GM12878 (cell line): ENCODE measurements around the gene MRTFB. TPM values are rescaled to one million over a fixed set of nuclear protein-coding genes. Genes with fewer than 3 reads are reported as not detected.
A peak's percentile ranks its signal among the peaks of the same experiment; 100 is the strongest.

Experiments used
- ATAC-seq: fragments of 200-7000 bp; cut with Tn5 transposase; 3 replicates; pipeline ENCODE4 v1.9.1; 2020; ENCODE audit warnings: mild to moderate bottlenecking, moderate library complexity
- BruUV-seq: library from RNA; stranded (reverse); fragments of 400-500 nt; replicated peaks from 2 replicates; lab custom pipeline; 2021; lab: Mats Ljungman, UMichigan
- CTCF ChIA-PET: fragments of 300-600 bp; sonication (Branson Sonifier 250); formaldehyde crosslinking; extraction: SDS; loops from one replicate; lab custom pipeline; 2021; ENCODE audit warnings: inconsistent platforms; lab: Yijun Ruan, JAX
- POLR2A ChIA-PET: fragments of 350-600 bp; formaldehyde crosslinking; extraction: SDS; loops from one replicate; lab custom pipeline; 2021; ENCODE audit warnings: inconsistent platforms; lab: Charles Lee
- RAD21 ChIA-PET: fragments of 300-600 bp; sonication (Branson Sonifier 250); formaldehyde crosslinking; loops from one replicate; lab custom pipeline; 2023; ENCODE audit warnings: antibody characterized with exemption; ENCODE audit not compliant: unreplicated experiment; lab: Charles Lee
- SMC1A ChIA-PET: fragments of 300-600 bp; sonication (Branson Sonifier 250); formaldehyde crosslinking; loops from one replicate; lab custom pipeline; 2023; ENCODE audit not compliant: unreplicated experiment, uncharacterized antibody; lab: Charles Lee
- DNase-seq: peaks from one replicate; pipeline ENCODE4 v3.0.0-alpha.2; 2011; ENCODE audit warnings: low read depth, low spot score
- FAIRE-seq: peaks from 3 replicates; lab custom pipeline; 2011; peaks lifted over from hg19 to GRCh38; lab: Jason Lieb, UNC
- H2AFZ ChIP-seq: 2 replicates; pipeline ENCODE4 v1.6.0; 2011; ENCODE audit warnings: low read depth, low read length, control low read depth; ENCODE audit not compliant: control insufficient read depth
- H3K27ac ChIP-seq: 2 replicates; pipeline ENCODE4 v1.5.1; 2011; ENCODE audit warnings: control low read depth; ENCODE audit not compliant: control insufficient read depth, insufficient read depth
- H3K27me3 ChIP-seq, 2 experiments: replicated peaks in 1 of 2; 2 replicates each; pipeline versions ENCODE4 v1.6.0 to v1.6.1; 2011; ENCODE audit warnings: low read length in 1 of 2; ENCODE audit not compliant: control insufficient read depth in 2 of 2, insufficient read depth in 2 of 2
- H3K36me3 ChIP-seq, 2 experiments: 2 replicates each; pipeline ENCODE4 v1.5.1; 2011; ENCODE audit warnings: low read length in 1 of 2; ENCODE audit not compliant: control insufficient read depth in 2 of 2, insufficient read depth in 2 of 2
- H3K4me1 ChIP-seq: 2 replicates; pipeline ENCODE4 v1.6.1; 2011; ENCODE audit warnings: mild to moderate bottlenecking, low read length, moderate library complexity, mixed read lengths; ENCODE audit not compliant: control insufficient read depth, insufficient read depth
- H3K4me2 ChIP-seq: 2 replicates; pipeline ENCODE4 v1.6.0; 2011; ENCODE audit warnings: control low read depth; ENCODE audit not compliant: control insufficient read depth, insufficient read depth
- H3K4me3 ChIP-seq: fragments of 200-600 bp; sonication (generic); 2 replicates; pipeline ENCODE4 v1.5.1; 2016
- H3K79me2 ChIP-seq: 2 replicates; pipeline ENCODE4 v1.6.0; 2011; ENCODE audit warnings: low read length; ENCODE audit not compliant: control insufficient read depth, insufficient read depth
- H3K9ac ChIP-seq: 2 replicates; pipeline ENCODE4 v1.8.0; 2011; ENCODE audit warnings: low read length, control low read depth, mixed read lengths; ENCODE audit not compliant: control insufficient read depth, insufficient read depth
- H3K9me3 ChIP-seq: replicated peaks from 3 replicates; pipeline ENCODE4 v1.5.1; 2011; ENCODE audit warnings: mild to moderate bottlenecking, low read length; ENCODE audit not compliant: control insufficient read depth, insufficient read depth
- H4K20me1 ChIP-seq: 2 replicates; pipeline ENCODE4 v1.6.0; 2011; ENCODE audit not compliant: control insufficient read depth, insufficient read depth
- ELK1 ChIP-seq: IDR thresholded peaks from 2 replicates; pipeline ENCODE4 v1.6.1; 2012; ENCODE audit warnings: low read depth, low read length, improper control_type of control experiment
- GABPA ChIP-seq: IDR thresholded peaks from 2 replicates; pipeline ENCODE4 v1.6.1; 2014; ENCODE audit warnings: antibody characterized with exemption, low read depth, mild to moderate bottlenecking, inconsistent platforms
- SPI1 ChIP-seq: IDR thresholded peaks from 2 replicates; pipeline ENCODE4 v1.6.1; 2011; ENCODE audit warnings: low read depth, mild to moderate bottlenecking, low read length, moderate library complexity, borderline replicate concordance; ENCODE audit not compliant: insufficient read depth
- ZNF207 ChIP-seq: fragments of 450-650 bp; IDR thresholded peaks from 2 replicates; pipeline ENCODE4 v1.6.1; 2014; ENCODE audit warnings: antibody characterized with exemption, mild to moderate bottlenecking, borderline replicate concordance
- ZNF622 ChIP-seq: fragments of 450-650 bp; IDR thresholded peaks from 2 replicates; pipeline ENCODE4 v1.6.1; 2017; ENCODE audit warnings: mild to moderate bottlenecking, inconsistent platforms
- in situ Hi-C: fragments of 300-500 bp; cut with MboI; formaldehyde crosslinking; loops from 9 replicates; pipeline ENCODE4 v1.14.3; 2018; ENCODE audit warnings: mixed read lengths
- intact Hi-C: fragments of 100-400 bp; cut with micrococcal nuclease; formaldehyde crosslinking; loops from one replicate; pipeline ENCODE4 v1.14.2; 2022; ENCODE audit not compliant: unreplicated experiment
- polyA plus RNA-seq, 11 experiments: library from polyadenylated mRNA; depleted of rRNA in 4 of 11; unstranded in 6 of 11; stranded (reverse) in 5 of 11; fragments of >200 nt; fragmentation: Nextera tagmentation in 4 of 11; fragmentation: Illumina TruSeq in 1 of 11; extraction: Ambion mirVana in 4 of 11; extraction: Trizol in 1 of 11; gene quantifications; 1 replicate in 1 of 11; 2 replicates in 10 of 11; pipeline versions ENCODE4 v1.2.1 to v1.2.3, GENCODE V29; 2011 to 2016; ENCODE audit warnings: inconsistent platforms in 2 of 11, missing spikeins in 2 of 11, low read depth in 1 of 11
- total RNA-seq, 4 experiments: library from RNA; depleted of rRNA in 3 of 4; stranded (reverse); fragments of >200 nt in 3 of 4; fragmentation: Illumina TruSeq in 1 of 4; extraction: Trizol in 1 of 4; gene quantifications; 2 replicates each; pipeline versions ENCODE4 v1.2.1 to v1.2.3, GENCODE V29; 2013 to 2021
- TF ChIP-seq, protein P1 (sequence below): IDR thresholded peaks from 2 replicates; pipeline ENCODE4 v1.6.1; 2012; ENCODE audit warnings: low read length, inconsistent platforms

The MRTFB gene
- total and polyA plus RNA-seq, 10 of the 15 experiments (the other 5 are each of a cell fraction or from before 2014, with no cell fraction given) = 2.1 to 14.3 (median 8.0) TPM

DNA sequence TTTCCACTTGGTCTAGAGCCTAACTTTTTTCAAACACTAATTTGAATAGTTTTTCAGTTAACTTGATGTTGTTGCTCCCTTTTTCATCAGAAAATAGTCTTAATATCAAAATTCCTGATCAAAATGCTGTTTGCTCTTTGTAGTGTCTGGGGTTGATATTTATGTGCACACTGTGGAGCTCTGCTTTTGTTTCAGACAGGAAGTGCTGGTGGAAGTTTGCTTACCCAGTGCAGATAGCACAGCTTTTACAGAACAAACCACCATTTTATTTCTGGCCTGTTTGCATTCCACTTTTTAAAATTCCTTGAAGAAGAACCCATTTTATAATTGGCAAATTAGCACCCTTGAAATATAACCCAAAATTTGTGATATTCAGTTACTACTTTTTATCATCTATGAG is 125.4 kb downstream of the MRTFB start:
- no peak overlapping the region for H3K27ac ChIP-seq
- FAIRE-seq = no peak
- TF ChIP-seq GABPA = 0 out of 2 replicates have a peak, but pooled peaks have one; percentile 26
- no peak for TF ChIP-seq ZNF207
- 0 out of 2 replicates have a peak, but pooled peaks have one; percentile 26 for TF ChIP-seq SPI1
- TF ChIP-seq, all 136 proteins: peak for 2
- Histone ChIP-seq H2AFZ (peak overlapping the region; percentile 13), H3K27me3 (no peaks in the 10 kb centered on the region), H3K36me3 (no peaks in the 10 kb centered on the region), H3K9me3 (no peaks in the 10 kb centered on the region; the same call in 2 of the 3 replicates), H3K79me2 (no peaks in the 10 kb centered on the region), H4K20me1 (no peaks in the 10 kb centered on the region), H3K4me3 (no peak overlapping the region), H3K9ac (no peak overlapping the region), H3K4me1 (peaks cover 19% of the 10 kb centered on the region), H3K4me2 (no peak overlapping the region)
- intact Hi-C loops (no loop called here), in situ Hi-C loops (no loop called here)
- BruUV-seq = no TSS peak
- DNase-seq (no peak), ATAC-seq (0 out of 3 replicates have a peak, but pooled peaks have one; percentile 37)
- ChIA-PET POLR2A (interaction anchor here (0.5 kb wide), 1 partner anchor 184 kb away, joined by 3 read pairs; no protein-coding TSS in a partner anchor), SMC1A (interaction anchor here (1.1 kb wide), 1 partner anchor 20 kb away, joined by 3 read pairs; no protein-coding TSS in a partner anchor), RAD21 (no interaction called here), CTCF (interaction anchor here (0.7 kb wide), 1 partner anchor 10 kb away, joined by 3 read pairs; no protein-coding TSS in a partner anchor)

DNA sequence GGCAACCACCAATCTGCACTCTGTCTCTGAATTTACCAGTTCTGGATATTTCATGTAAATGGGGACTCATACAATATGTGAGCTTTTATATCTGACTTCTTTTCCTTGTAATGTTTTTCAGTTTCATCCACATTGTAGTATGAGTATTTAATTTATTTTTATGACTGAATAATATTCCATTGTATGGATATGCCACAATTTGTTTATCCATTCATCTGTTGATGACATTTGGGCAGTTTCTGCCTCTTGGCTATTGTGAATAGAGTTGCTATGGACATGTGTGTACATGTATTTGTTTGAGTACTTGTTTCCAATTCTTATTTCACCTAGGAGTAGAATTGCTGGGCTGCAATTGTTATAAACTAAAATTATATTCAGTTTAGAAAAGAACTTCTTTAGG is 126.9 kb downstream of the MRTFB start:
- ATAC-seq (no peak), DNase-seq (no peak), FAIRE-seq (no peak)
- H3K9me3 ChIP-seq = no peaks in the 10 kb centered on the region; the same call in 2 of the 3 replicates
- no peak overlapping the region for H3K4me2 ChIP-seq
- SMC1A ChIA-PET = no interaction called here
- H3K27ac ChIP-seq = no peak overlapping the region
- H3K79me2 ChIP-seq = no peaks in the 10 kb centered on the region
- RAD21 ChIA-PET = no interaction called here
- CTCF ChIA-PET = interaction anchor here (0.5 kb wide), 1 partner anchor 9 kb away, joined by 3 read pairs; no protein-coding TSS in a partner anchor
- peaks cover 14% of the 10 kb centered on the region for H3K4me1 ChIP-seq
- POLR2A ChIA-PET = no interaction called here
- intact Hi-C loops = no loop called here
- in situ Hi-C loops = no loop called here
- no peaks in the 10 kb centered on the region for H3K27me3 ChIP-seq
- H3K36me3 ChIP-seq = no peaks in the 10 kb centered on the region
- TF ChIP-seq, protein P1, sequence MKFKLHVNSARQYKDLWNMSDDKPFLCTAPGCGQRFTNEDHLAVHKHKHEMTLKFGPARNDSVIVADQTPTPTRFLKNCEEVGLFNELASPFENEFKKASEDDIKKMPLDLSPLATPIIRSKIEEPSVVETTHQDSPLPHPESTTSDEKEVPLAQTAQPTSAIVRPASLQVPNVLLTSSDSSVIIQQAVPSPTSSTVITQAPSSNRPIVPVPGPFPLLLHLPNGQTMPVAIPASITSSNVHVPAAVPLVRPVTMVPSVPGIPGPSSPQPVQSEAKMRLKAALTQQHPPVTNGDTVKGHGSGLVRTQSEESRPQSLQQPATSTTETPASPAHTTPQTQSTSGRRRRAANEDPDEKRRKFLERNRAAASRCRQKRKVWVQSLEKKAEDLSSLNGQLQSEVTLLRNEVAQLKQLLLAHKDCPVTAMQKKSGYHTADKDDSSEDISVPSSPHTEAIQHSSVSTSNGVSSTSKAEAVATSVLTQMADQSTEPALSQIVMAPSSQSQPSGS = no peak
- no peak for TF ChIP-seq ELK1
- no peak for TF ChIP-seq ZNF622
- TF ChIP-seq, all 136 proteins: peak for 0
- Histone ChIP-seq H3K9ac (no peak overlapping the region), H4K20me1 (no peaks in the 10 kb centered on the region), H2AFZ (no peak overlapping the region), H3K4me3 (no peak overlapping the region)
- no TSS peak for BruUV-seq
